NCI-H446 treated with DMSO at 0.1 percent for 48 hours (cell line): ENCODE measurements around the gene RPRD1A.
"Not testable (repeated sequence)": the region's sequence is repeated elsewhere in the genome, so short reads cannot be mapped to it uniquely, and the experiment has no call there.

Experiments used
- DNase-seq: peaks from one replicate; lab custom pipeline; 2025; lab: John Stamatoyannopoulos, UW

Gene RPRD1A

GRCh38 chr18:36077764-36078163 lies 10.4 kb upstream of the RPRD1A start:
- DNase-seq: not testable (repeated sequence)

DNA sequence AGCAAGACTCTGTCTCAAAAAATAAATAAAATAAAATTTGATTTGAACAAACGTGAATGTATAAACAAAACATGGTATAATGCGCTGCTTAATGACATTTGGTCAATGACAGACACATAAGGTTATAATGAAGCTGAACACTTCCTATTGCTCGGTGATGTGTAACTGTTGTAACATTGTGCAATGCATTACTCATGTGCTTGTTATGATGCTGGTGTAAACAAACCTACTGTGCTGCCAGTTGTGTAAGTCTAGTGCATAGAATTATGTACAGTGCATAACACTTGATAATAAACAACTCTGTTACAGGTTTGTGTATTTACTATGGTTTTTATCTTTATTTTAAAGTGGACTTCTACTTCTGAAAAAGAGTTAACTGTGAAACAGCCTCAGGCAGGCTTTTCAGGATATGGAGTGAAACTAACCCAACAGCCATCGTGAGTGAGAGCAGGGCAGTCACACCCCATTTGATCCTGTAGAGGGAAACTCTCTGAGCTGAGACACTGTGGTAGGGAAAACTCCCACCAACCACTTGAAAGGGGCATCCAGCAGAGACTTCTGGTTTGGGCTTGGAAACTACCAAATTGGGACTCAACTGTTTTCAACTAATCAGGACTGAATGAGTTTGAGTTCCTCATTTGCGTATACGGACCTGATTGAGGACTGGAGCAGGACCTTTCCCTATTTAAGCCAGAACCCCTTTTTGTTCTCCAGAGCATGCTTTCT lies 8.7 kb upstream of the RPRD1A start:
- no peak for DNase-seq

DNA sequence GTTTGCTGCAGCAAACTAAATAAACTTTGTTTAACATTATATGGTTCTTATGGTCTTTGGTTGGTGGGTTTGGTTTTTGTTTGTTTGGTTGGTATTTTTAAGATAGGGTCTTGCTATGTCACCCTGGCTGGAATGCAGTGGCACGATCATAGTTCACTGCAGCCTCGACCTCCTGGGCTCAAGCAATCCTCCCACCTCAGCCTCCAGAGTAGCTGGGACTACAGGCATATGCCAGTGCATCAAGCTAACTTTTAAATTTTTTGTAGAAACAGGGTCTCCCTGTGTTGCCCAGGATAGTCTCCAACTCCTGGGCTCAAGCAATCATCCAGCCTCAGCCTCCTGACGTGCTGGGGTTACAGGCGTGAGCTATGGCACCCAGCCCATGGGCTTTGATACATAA lies 7.1 kb upstream of the RPRD1A start:
- no peak for DNase-seq

- no peak for DNase-seq
Observed at GRCh38 chr18:36073676-36074075, 6.3 kb upstream of the RPRD1A start.

GRCh38 chr18:36072406-36072805 lies 5.0 kb upstream of the RPRD1A start:
- not testable (repeated sequence) for DNase-seq

DNA sequence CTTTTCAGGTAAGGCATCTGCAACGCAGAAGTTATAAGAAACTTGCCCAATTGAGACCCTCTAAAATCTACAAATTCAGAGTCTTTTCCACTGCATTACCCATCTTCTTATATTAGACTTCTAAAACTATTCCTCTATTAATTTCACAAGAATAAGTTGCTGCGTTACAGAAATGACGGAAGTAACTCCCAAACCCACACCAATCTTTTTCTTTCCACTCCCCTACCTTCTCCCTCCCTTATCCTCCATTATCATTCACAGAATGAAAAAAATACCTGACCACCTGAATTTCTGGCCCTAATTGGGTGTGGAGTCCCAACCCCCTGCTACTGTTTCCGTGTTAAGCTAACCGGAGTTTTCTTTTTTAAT lies 689 bp downstream of the RPRD1A start:
- no peak for DNase-seq

GRCh38 chr18:36066001-36066400 lies 1.4 kb downstream of the RPRD1A start:
- no peak for DNase-seq

- not testable (repeated sequence) for DNase-seq
Observed at GRCh38 chr18:36064809-36065079, 2.6 kb downstream of the RPRD1A start.

DNA sequence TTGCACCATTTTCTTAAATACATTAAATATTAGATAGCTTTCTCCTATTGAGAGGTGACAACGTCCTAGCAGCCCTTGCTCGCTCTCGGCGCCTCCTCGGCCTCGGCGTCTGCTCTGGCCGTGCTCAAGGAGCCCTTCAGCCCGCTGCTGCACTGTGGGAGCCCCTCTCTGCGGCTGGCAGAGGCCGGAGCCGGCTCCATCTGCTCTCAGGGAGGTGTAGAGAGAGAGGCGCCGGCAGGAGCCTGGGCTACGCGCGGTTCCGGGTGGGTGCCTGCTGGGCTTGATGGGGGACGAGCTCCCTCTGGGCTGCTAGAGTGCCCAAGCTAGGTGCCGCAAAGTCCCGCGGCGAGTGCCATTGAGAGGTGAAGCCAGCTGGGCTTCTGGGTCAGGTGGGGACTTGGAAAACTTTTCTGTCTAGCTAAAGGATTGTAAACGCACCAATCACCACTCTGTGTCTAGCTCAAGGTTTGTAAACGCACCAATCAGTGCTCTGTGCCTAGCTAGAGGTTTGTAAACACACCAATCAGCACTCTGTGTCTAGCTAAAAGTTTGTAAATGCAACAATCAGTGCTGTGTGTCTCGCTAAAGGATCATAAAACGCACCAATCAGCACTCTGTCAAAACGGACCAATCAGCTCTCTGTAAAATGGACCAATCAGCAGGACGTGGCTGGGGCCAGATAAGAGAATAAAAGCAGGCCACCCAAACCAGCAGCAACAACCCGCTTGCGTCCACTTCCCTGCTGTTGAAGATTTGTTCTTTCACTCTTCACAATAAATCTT lies 3.1 kb downstream of the RPRD1A start:
- no peak for DNase-seq

GRCh38 chr18:36058674-36059073 lies 8.7 kb downstream of the RPRD1A start:
- no peak for DNase-seq

DNA sequence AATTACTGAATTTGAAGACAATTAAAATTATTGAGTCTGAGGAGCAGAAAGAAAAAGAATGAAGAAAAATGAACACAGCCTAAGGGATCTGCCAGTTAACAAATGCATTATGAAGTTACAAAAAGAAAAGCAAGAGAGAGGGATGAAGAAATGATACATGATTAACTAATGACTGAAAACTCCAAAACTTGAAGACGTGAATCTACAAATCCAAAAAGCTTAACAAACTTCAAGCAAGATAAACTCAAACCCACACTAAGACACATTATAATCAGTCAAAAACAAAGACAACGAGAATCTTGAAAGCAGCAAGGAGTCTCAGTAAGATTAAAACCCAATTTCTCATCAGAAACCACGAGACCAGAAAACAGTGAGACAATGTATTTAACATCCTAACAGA lies 15.6 kb downstream of the RPRD1A start:
- DNase-seq: no peak

GRCh38 chr18:36050479-36050878 lies 16.9 kb downstream of the RPRD1A start:
- no peak for DNase-seq

DNA sequence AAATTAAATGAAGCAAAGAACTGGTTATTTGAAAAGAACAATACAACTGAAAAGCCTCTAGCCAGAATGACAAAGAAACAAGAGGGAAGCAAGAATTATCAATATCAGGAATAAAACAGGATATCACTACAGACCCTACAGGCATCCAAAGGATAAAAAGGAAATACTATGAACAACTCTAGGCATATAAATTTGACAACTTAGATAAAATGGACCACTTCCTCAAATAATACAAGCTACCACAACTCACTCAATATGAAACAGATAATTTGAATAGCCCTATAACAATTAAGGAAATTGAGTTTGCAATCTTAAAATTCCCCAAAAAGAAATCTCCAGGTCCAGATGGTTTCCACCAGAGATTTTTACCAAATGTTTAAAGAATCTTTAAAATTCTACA lies 19.8 kb downstream of the RPRD1A start:
- DNase-seq: no peak

- DNase-seq: no peak
Observed at GRCh38 chr18:36046898-36047297, 20.5 kb downstream of the RPRD1A start.

- no peak for DNase-seq
Observed at GRCh38 chr18:36045241-36045991, 21.9 kb downstream of the RPRD1A start.

DNA sequence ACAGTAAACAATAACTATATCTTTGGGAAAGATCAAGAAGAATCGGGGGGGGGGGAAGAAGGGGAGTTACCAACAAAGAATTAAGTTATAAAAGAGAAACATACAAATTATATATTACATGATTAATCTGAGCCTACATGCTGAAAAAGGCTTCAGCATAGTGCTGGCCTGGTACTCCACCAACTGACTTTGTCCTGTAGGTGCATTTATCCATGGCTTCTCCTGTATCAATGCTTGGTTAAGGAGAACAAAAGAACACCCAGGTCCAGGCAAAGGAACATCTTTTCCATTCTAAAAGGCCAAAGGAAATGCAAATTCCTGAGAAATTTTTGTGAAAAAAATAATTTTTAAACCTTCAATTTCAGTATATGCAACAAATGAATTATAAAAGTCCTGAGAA lies 24.2 kb downstream of the RPRD1A start:
- DNase-seq: no peak

DNA sequence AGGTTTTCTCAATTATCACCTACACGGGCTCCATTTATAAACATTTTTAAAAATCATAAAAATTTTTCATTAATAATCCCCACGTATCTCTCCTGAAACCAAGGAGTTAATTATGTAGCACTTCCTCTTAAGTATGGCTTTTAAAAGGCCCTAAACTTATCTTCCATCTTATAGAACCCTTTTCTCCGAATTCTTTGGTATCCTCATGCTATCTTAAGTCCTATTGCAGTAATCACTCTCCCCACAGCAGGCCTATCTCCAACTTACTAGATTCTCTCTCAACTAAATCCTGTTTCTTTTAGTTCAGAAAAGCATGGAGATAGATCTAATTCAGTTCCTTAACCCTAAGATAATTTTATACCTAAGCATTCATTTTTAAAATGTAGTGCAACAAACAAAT lies 26.2 kb downstream of the RPRD1A start:
- DNase-seq: no peak

DNA sequence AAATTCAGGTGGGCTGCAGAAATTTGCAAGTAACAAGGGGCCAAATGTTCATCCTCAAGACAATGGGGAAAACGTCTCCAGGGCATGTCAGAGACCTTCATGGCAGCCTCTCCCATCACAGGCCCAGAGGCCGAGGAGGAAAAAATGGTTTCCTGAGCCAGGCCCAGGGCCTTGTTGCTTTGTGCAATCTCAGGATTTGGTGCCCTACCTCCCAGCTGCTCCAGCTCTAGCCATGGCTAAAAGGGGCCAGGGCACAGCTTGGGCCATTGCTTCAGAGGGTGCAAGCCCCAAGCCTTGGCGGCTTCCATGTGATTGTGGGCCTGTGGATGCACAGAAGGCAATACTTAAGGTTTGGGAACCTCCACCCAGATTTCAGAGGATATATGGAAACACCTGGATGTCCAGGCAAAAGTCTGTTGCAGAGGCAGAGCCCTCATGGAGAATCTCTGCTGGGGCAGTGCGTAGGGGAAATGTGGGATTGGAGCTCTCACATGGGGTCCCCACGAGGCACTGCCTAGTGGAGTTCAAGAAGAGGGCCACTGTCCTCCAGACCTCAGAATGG lies 29.2 kb downstream of the RPRD1A start:
- DNase-seq: no peak

DNA sequence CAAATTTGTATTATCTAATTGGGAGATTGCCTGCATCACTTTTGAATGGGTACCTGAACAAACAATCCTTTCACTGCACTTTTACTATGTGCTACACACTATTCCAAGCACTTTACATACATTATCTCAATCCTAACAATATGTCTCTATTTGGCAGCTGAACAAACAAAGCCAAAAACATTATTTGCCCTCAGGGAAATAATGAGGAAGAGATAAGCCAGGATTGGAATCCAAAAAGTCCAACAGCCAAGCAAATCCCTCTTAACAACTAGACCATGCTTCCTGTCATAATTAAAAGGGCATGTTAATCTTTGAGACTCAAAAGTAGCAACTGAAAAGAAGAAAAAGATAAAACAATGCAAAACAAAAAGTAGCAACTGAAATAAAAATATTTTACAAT lies 32.1 kb downstream of the RPRD1A start:
- DNase-seq: no peak

DNA sequence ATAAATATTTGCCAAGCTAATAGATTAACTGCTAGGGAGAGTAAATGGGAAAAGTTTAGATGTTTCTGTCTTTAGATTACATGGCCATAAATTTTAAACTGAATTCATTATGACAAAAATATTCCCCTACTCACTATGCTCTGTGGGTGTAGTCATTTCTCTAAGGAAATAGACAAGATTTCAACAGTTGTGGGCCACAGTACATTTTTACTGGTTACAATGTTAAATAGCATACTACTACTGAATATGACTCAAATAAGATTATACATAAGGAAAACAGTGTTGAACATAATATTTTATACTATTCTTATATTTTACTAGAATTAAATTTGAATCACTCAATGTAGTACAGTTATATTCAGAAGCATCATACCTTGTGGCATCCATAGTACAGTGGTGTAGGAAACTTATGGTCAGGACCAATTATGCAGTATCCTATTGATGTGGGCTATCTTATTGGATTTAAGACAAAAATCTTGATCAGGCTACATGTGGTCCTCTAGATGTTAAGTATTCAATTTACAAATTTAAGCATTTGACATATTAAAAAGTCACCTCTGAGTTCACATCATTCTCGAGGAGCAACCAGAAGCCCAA lies 33.0 kb downstream of the RPRD1A start:
- DNase-seq: no peak

GRCh38 chr18:36031903-36032302 lies 35.5 kb downstream of the RPRD1A start:
- no peak for DNase-seq

GRCh38 chr18:36031407-36031806 lies 36.0 kb downstream of the RPRD1A start:
- no peak for DNase-seq
